ENCODE results near the gene SLC25A38.

The SLC25A38 gene

DNA sequence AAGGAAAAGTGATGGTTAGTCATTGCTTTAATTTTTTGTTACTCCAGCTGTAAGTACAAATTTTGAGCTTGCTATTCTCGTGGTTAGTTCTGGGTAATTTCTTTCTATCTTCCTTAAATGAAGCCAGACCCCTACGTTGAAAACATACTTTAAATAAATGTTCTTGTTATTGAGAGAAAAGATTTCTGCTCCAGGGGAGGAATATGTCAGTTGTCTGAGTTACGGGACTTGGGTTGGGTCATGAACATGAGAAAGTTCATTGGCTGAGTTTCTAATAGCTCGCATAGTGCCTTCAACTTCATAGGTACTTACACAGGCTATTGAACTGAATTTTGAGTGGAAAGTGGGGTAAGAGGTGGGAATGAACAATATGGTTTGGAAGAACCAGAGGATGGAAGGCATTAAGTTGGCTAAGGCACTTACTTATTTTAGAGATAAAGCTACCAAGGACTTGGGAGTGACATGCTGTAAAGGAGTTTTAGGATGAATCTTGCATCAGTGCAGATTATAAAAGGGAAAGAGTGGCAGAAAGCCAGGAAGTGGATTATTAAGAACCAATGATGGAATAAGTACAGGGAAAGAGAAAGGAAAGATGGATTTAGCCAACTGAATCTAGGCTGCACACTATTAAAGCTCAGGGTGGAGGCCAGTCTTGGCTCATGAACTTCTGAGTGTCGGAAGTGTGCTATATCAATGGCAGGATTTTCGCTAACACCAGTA lies 24.8 kb downstream of the SLC25A38 start:
- H3K4me3 ChIP-seq (ENCODE audit: low read depth, low read length), result peak overlapping the region; percentile 72

GRCh38 chr3:39408493-39409372 lies 25.6 kb downstream of the SLC25A38 start:
- peak overlapping the region; percentile 72 for H3K4me3 ChIP-seq (ENCODE audit: low read depth, low read length)
- DNase-seq (ENCODE audit: low read depth), result no peak
- TF ChIP-seq, protein P1, sequence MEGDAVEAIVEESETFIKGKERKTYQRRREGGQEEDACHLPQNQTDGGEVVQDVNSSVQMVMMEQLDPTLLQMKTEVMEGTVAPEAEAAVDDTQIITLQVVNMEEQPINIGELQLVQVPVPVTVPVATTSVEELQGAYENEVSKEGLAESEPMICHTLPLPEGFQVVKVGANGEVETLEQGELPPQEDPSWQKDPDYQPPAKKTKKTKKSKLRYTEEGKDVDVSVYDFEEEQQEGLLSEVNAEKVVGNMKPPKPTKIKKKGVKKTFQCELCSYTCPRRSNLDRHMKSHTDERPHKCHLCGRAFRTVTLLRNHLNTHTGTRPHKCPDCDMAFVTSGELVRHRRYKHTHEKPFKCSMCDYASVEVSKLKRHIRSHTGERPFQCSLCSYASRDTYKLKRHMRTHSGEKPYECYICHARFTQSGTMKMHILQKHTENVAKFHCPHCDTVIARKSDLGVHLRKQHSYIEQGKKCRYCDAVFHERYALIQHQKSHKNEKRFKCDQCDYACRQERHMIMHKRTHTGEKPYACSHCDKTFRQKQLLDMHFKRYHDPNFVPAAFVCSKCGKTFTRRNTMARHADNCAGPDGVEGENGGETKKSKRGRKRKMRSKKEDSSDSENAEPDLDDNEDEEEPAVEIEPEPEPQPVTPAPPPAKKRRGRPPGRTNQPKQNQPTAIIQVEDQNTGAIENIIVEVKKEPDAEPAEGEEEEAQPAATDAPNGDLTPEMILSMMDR (conservative IDR thresholded peaks at IDR 0.05; ENCODE audit: low read depth, low read length), result no peak

More for the DNA sequence above, 24.8 kb downstream of the SLC25A38 start:
- DNase-seq (ENCODE audit: low read depth), result peak; percentile 33
- TF ChIP-seq, protein P1 (conservative IDR thresholded peaks at IDR 0.05; ENCODE audit: low read depth, low read length), result no peak

GRCh38 chr3:39409514-39410136 lies 26.5 kb downstream of the SLC25A38 start:
- no peak for DNase-seq (ENCODE audit: low read depth)
- TF ChIP-seq, protein P1 (conservative IDR thresholded peaks at IDR 0.05; ENCODE audit: low read depth, low read length), result no peak
- no peak overlapping the region for H3K4me3 ChIP-seq (ENCODE audit: low read depth, low read length)

- no peak for DNase-seq (ENCODE audit: low read depth)
- H3K4me3 ChIP-seq (ENCODE audit: low read depth, low read length), result no peak overlapping the region
- TF ChIP-seq, protein P1 (conservative IDR thresholded peaks at IDR 0.05; ENCODE audit: low read depth, low read length), result no peak
These were observed 27.7 kb downstream of the SLC25A38 start for GRCh38 chr3:39410893-39411292.

DNA sequence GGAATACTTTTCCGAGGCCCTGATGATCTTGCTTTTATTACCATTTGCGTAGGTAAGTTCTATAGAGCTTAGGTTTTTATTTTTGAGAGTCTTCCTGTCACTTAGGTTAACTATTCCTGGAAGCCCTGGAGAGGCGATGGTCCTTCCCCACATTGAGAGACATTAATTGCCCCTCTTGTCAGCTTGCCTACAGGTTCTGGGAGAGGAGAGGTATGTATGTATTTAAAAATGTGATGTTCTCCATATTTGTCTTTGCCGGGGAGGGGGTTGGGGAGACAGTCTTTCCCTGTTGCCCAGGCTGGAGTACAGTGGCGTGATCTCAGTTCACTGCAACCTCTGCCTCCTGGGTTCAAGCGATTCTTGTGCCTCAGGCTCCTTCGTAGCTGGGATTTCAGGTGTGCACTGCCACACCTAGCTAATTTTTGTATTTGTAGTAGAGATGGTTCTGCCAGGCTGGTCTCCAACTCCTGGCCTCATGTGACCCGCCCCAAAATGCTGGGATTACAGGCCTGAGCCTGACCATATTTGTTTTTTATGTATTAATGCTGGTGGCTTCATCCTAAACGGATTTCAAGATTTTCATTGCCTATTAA lies 29.6 kb downstream of the SLC25A38 start:
- no peak for DNase-seq (ENCODE audit: low read depth)
- TF ChIP-seq, protein P1 (conservative IDR thresholded peaks at IDR 0.05; ENCODE audit: low read depth, low read length), result no peak
- H3K4me3 ChIP-seq (ENCODE audit: low read depth, low read length), result no peak overlapping the region

DNA sequence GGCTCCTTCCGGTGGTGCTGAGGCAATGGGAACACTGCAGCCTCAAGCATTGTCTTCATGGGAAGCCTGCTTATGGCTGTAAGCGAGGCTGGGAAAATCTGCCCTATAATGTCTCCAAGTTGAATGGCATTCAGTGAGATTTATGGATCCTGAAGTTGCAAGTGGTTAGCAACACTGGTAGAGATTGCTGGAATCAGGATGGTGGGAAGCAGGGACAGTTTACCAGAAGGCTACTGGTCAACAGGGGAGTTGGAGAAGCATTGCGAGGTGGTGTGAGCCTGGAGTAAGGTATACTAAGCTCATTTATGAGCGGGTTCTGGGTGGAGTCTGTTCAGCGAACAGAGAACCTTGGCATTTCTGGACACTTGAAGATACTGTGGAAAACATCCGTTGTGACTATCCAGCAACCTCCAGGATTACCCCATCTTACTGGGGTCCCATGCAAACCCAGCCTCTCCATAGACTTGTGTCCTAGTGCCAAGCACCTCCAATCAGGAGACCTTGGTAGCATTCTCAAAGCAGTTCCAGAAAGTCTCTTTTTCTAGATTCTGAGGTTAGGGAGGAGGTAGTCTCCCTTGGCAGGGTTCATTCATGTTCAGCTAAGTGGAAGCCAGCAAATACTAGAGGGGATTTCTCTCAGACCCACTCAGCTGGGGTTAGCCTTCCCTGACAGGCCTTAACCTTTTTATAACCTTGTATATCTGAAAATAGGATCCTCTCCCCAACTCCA lies 30.7 kb downstream of the SLC25A38 start:
- TF ChIP-seq, protein P1 (conservative IDR thresholded peaks at IDR 0.05; ENCODE audit: low read depth, low read length), result no peak
- DNase-seq (ENCODE audit: low read depth), result peak; percentile 29
- H3K4me3 ChIP-seq (ENCODE audit: low read depth, low read length), result no peak overlapping the region
